A673 (cell line): ENCODE measurements around the gene FOLR3. TPM values are rescaled to one million over a fixed set of nuclear protein-coding genes. Genes with fewer than 3 reads are reported as not detected.

Experiments
- BruUV-seq: library from RNA; stranded (reverse); fragments of 400-500 nt; replicated peaks from 2 replicates; lab custom pipeline; 2021; lab: Mats Ljungman, UMichigan
- CTCF ChIA-PET: fragments of 300-600 bp; sonication (Branson Sonifier 250); formaldehyde crosslinking; loops from one replicate; lab custom pipeline; 2022; ENCODE audit warnings: antibody characterized with exemption; lab: Charles Lee
- POLR2A ChIA-PET: fragments of 300-600 bp; sonication (Branson Sonifier 250); formaldehyde crosslinking; loops from one replicate; lab custom pipeline; 2022; ENCODE audit warnings: antibody characterized with exemption; ENCODE audit not compliant: low non-redundant PET; lab: Charles Lee
- DNase-seq: peaks from one replicate; pipeline ENCODE4 v3.0.0-alpha.2; 2015; ENCODE audit warnings: low spot score
- H3K27ac ChIP-seq: fragments of 200-600 bp; sonication (generic); 2 replicates; pipeline ENCODE4 v1.5.1; 2016; ENCODE audit warnings: mixed run types, low read depth, mild to moderate bottlenecking, mixed read lengths, antibody characterized with exemption, low read length; ENCODE audit not compliant: poor library complexity, severe bottlenecking
- H3K27me3 ChIP-seq: fragments of 200-600 bp; sonication (generic); replicated peaks from 2 replicates; pipeline ENCODE4 v1.6.1; 2017; ENCODE audit warnings: mixed run types, low read depth, mild to moderate bottlenecking, mixed read lengths, antibody characterized with exemption, low read length; ENCODE audit not compliant: insufficient read depth, poor library complexity
- H3K36me3 ChIP-seq: fragments of 200-600 bp; sonication (generic); 2 replicates; pipeline ENCODE4 v1.6.1; 2016; ENCODE audit warnings: mixed run types, mild to moderate bottlenecking, mixed read lengths, antibody characterized with exemption, low read length; ENCODE audit not compliant: insufficient read depth, poor library complexity, severe bottlenecking
- H3K4me1 ChIP-seq: fragments of 200-600 bp; sonication (generic); 2 replicates; pipeline ENCODE4 v1.6.1; 2017; ENCODE audit warnings: mixed run types, mild to moderate bottlenecking, mixed read lengths, antibody characterized with exemption, low read length; ENCODE audit not compliant: insufficient read depth, poor library complexity, severe bottlenecking
- H3K4me3 ChIP-seq: fragments of 200-600 bp; sonication (generic); 2 replicates; pipeline ENCODE4 v1.5.1; 2016; ENCODE audit warnings: low read depth, mixed run types, mild to moderate bottlenecking, mixed read lengths, low read length; ENCODE audit not compliant: poor library complexity, severe bottlenecking
- H3K9me3 ChIP-seq: fragments of 200-600 bp; sonication (generic); 2 replicates; pipeline ENCODE4 v1.6.1; 2016; ENCODE audit warnings: mixed run types, low read depth, mild to moderate bottlenecking, mixed read lengths, antibody characterized with exemption, low read length; ENCODE audit not compliant: poor library complexity, severe bottlenecking
- CTCF ChIP-seq: fragments of 300-800, 200-600 bp; sonication (generic); conservative IDR thresholded peaks from 2 replicates; pipeline ENCODE4 v1.5.1; 2017; ENCODE audit warnings: low read depth, mild to moderate bottlenecking, antibody characterized with exemption, low read length, moderate library complexity, mixed read lengths
- EZH2 ChIP-seq: fragments of 200-600 bp; sonication (generic); IDR thresholded peaks from 2 replicates; pipeline ENCODE4 v1.6.1; 2017; ENCODE audit warnings: borderline replicate concordance, low read depth, mild to moderate bottlenecking, mixed read lengths, antibody characterized with exemption, low read length; ENCODE audit not compliant: poor library complexity, severe bottlenecking
- intact Hi-C: fragments of 100-400 bp; cut with micrococcal nuclease; formaldehyde crosslinking; loops from one replicate; pipeline ENCODE4 v1.10.0; 2022; ENCODE audit not compliant: unreplicated experiment
- total RNA-seq: library from RNA; stranded (reverse); gene quantifications from 2 replicates; pipeline ENCODE4 v1.2.3, GENCODE V29; 2021

FOLR3 gene
- total RNA-seq, 1 experiment from 2014 or later, result not detected

- ChIA-PET POLR2A (no interaction called here), CTCF (no interaction called here)
- TF ChIP-seq CTCF, result no peak
- no peak for TF ChIP-seq EZH2
- Histone ChIP-seq H3K4me1 (no peaks in the 10 kb centered on the region), H3K27ac (no peak overlapping the region), H3K36me3 (no peaks in the 10 kb centered on the region), H3K4me3 (no peak overlapping the region), H3K9me3 (peaks cover 19% of the 10 kb centered on the region), H3K27me3 (no peaks in the 10 kb centered on the region)
- BruUV-seq, result no TSS peak
- intact Hi-C loops, result no loop called here
- DNase-seq, result no peak
These were observed 9.6 kb upstream of the FOLR3 start for GRCh38 chr11:72125956-72126355.

DNA sequence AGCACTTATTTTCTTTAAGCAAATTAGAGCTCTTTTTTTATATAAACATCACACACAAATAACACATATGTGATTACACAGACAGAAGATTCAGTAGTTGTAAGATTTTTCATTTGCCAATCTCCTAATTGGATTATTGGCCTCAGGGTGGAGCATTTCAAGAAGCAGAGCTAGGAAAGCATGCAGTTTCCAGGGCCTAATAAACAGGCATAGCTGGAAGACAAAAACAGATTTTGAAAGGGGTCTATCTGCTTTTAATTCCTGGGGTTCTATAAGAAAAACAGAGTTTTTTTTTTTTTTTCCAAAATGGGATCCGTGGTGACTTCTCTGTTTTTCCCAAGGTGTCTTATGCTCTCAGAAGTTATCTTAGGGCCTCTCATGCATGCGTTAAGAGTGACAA lies 7.6 kb upstream of the FOLR3 start:
- TF ChIP-seq EZH2 (no peak), CTCF (no peak)
- Histone ChIP-seq H3K27me3 (peaks cover 14% of the 10 kb centered on the region), H3K27ac (no peak overlapping the region), H3K4me1 (no peaks in the 10 kb centered on the region), H3K36me3 (no peaks in the 10 kb centered on the region), H3K4me3 (no peak overlapping the region), H3K9me3 (peaks cover 19% of the 10 kb centered on the region)
- no peak for DNase-seq
- POLR2A ChIA-PET, result no interaction called here
- BruUV-seq, result no TSS peak
- intact Hi-C loops, result no loop called here
- CTCF ChIA-PET, result no interaction called here

DNA sequence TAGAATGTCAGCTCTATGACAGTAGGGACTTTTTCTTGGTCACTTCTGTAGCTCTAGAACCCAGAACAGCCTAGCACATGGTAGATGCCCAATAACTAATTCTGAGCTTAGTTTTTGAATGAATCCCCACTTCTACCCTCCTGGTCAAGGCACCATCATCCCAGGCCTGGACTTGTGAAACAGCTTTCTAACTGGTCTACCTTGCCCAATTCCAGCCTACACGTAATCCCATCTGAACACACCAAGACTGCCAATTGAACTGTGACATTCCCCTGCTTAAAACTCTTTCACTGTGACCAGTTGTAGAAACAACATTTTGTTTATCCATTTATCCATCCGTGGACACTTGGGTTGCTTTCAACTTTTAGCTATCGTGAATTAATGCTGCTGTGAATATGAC lies 6.1 kb upstream of the FOLR3 start:
- Histone ChIP-seq H3K36me3 (no peaks in the 10 kb centered on the region), H3K27ac (no peak overlapping the region), H3K4me3 (no peak overlapping the region), H3K4me1 (no peaks in the 10 kb centered on the region), H3K9me3 (peaks cover 19% of the 10 kb centered on the region), H3K27me3 (peaks cover 16% of the 10 kb centered on the region)
- no peak for TF ChIP-seq EZH2
- no peak for TF ChIP-seq CTCF
- ChIA-PET POLR2A (no interaction called here), CTCF (no interaction called here)
- no TSS peak for BruUV-seq
- intact Hi-C loops, result no loop called here
- DNase-seq, result no peak
